Activated B cell treated with CpG ODN at 0.5 μM for 24 hours (primary cell): ENCODE measurements around the gene WDR73. TPM values are rescaled to one million over a fixed set of nuclear protein-coding genes. Genes with fewer than 3 reads are reported as not detected.

Experiments
- ATAC-seq: fragments of 200-7000 bp; cut with Tn5 transposase; one replicate; pipeline ENCODE4 v1.10.0; 2021; ENCODE audit warnings: low read depth, mild to moderate bottlenecking, moderate library complexity
- CTCF ChIA-PET: fragments of 350-600 bp; sonication (Branson Sonifier 250); formaldehyde crosslinking; loops from one replicate; lab custom pipeline; 2021; ENCODE audit warnings: antibody characterized with exemption; lab: Charles Lee
- POLR2A ChIA-PET: fragments of 350-600 bp; sonication (Branson Sonifier 250); formaldehyde crosslinking; loops from one replicate; lab custom pipeline; 2021; ENCODE audit warnings: antibody characterized with exemption; lab: Charles Lee
- DNase-seq: peaks from one replicate; pipeline ENCODE4 v3.0.0; 2022
- H3K27ac Mint-ChIP-seq: one replicate; pipeline ENCODE4 v1.8.0; 2020; ENCODE audit warnings: mixed read lengths
- H3K27me3 Mint-ChIP-seq: one replicate; pipeline ENCODE4 v1.8.0; 2021; ENCODE audit warnings: mixed read lengths
- H3K36me3 Mint-ChIP-seq: one replicate; pipeline ENCODE4 v1.8.0; 2021; ENCODE audit warnings: low read depth, mixed read lengths
- H3K4me1 Mint-ChIP-seq: one replicate; pipeline ENCODE4 v1.8.0; 2021; ENCODE audit warnings: mixed read lengths
- H3K4me3 Mint-ChIP-seq: one replicate; pipeline ENCODE4 v1.8.0; 2020; ENCODE audit warnings: mild to moderate bottlenecking, mixed read lengths
- H3K9me3 Mint-ChIP-seq: one replicate; pipeline ENCODE4 v1.8.0; 2020; ENCODE audit warnings: mixed read lengths
- CTCF ChIP-seq: fragments of 200-600 bp; IDR thresholded peaks from one replicate; pipeline ENCODE4 v1.8.0; 2022; ENCODE audit warnings: antibody characterized with exemption, mild to moderate bottlenecking
- intact Hi-C: fragments of 100-400 bp; cut with micrococcal nuclease; formaldehyde crosslinking; loops from one replicate; pipeline ENCODE4 v1.15.1; 2024
- total RNA-seq: library from RNA; stranded (reverse); gene quantifications from 2 replicates; pipeline ENCODE4 v1.2.3, GENCODE V29; 2022

Gene WDR73
- total RNA-seq, 1 donor from 2014 or later, result 38.9 TPM

GRCh38 chr15:84616235-84616634 lies 37.8 kb downstream of the WDR73 start:
- ATAC-seq (no peak), DNase-seq (no peak)
- ChIA-PET POLR2A (interaction anchor here (0.6 kb wide), 1 partner anchor 36 kb away, joined by 4 read pairs; no protein-coding TSS in a partner anchor), CTCF (no interaction called here)
- intact Hi-C loops, result no loop called here
- Mint-ChIP-seq H3K9me3 (peaks cover 14% of the 10 kb centered on the region), H3K27me3 (no peaks in the 10 kb centered on the region), H3K4me1 (peaks cover 4% of the 10 kb centered on the region), H3K4me3 (no peak overlapping the region), H3K27ac (no peak overlapping the region), H3K36me3 (peaks cover 42% of the 10 kb centered on the region)
- no peak for TF ChIP-seq CTCF

DNA sequence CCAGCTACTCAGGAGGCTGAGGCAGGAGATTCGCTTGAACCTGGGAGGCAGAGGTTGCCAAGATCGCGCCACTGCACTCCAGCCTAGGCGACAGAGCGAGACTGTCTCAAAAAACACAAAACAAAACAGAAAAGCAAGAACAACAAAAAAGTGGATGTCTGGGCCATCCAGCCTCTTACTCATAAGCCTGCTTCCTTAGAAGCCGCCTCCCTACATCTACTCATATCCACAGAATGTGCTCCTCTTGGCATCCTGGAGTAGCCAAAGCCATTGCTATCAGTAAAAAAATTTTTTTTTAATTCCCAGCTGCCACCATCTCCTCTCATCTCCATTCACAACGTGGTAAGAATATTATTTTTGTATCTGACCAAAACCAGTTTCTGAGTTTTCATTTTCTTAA lies 42.5 kb downstream of the WDR73 start:
- ChIA-PET POLR2A (no interaction called here), CTCF (interaction anchor here (0.8 kb wide), 1 partner anchor 41 kb away, joined by 3 read pairs; no protein-coding TSS in a partner anchor)
- Mint-ChIP-seq H3K27me3 (no peaks in the 10 kb centered on the region), H3K36me3 (peaks cover 55% of the 10 kb centered on the region), H3K27ac (no peak overlapping the region), H3K4me1 (peaks cover 19% of the 10 kb centered on the region), H3K4me3 (no peak overlapping the region), H3K9me3 (no peaks in the 10 kb centered on the region)
- DNase-seq (no peak), ATAC-seq (no peak)
- intact Hi-C loops, result no loop called here
- TF ChIP-seq CTCF, result no peak

GRCh38 chr15:84609818-84610525 lies 44.1 kb downstream of the WDR73 start:
- peaks cover 32% of the 10 kb centered on the region for H3K4me1 Mint-ChIP-seq
- ChIA-PET POLR2A (interaction anchor here (0.5 kb wide), 1 partner anchor 8 kb away, joined by 6 read pairs; no protein-coding TSS in a partner anchor), CTCF (interaction anchor here (1.8 kb wide), 1 partner anchor 11 kb away, joined by 6 read pairs; no protein-coding TSS in a partner anchor)
- no peak overlapping the region for H3K27ac Mint-ChIP-seq
- no peak for TF ChIP-seq CTCF
- intact Hi-C loops, result no loop called here
- H3K9me3 Mint-ChIP-seq, result no peaks in the 10 kb centered on the region
- H3K27me3 Mint-ChIP-seq, result no peaks in the 10 kb centered on the region
- ATAC-seq (no peak), DNase-seq (no peak)
- H3K36me3 Mint-ChIP-seq, result peaks cover 65% of the 10 kb centered on the region
- H3K4me3 Mint-ChIP-seq, result no peak overlapping the region

DNA sequence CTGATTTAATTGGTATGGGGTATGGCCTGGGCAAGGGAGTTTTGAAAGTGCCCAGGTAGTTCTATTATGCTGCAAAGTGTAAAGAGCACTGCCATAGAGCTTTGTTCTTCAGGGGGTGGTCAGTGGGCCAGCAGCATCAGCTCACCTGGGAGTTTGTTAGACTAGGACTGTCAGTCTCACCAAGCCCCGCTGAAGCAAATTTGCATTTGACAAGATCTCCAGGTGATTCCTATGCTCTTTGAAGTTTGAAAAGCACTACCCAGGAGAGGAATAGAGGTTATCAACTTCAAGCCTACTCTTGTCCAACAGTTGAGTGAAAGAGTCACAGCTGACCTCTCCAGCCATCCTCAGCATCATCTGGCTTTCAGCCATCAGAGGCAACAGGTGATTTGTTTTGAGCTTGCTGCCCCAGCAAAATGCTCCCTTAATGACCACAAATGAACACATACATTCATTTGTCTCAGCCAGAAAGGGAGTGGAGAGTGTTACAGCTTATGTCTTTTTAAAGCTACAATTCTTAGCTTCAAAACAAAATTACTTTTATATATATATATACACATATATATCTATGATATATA lies 45.3 kb downstream of the WDR73 start:
- Mint-ChIP-seq H3K27me3 (no peaks in the 10 kb centered on the region), H3K4me1 (peaks cover 42% of the 10 kb centered on the region), H3K27ac (no peak overlapping the region), H3K9me3 (no peaks in the 10 kb centered on the region), H3K4me3 (no peak overlapping the region), H3K36me3 (peaks cover 66% of the 10 kb centered on the region)
- ChIA-PET POLR2A (interaction anchor here (0.5 kb wide), 1 partner anchor 667 kb away, joined by 7 read pairs; no protein-coding TSS in a partner anchor), CTCF (interaction anchor here (1.8 kb wide), 1 partner anchor 10 kb away, joined by 6 read pairs; no protein-coding TSS in a partner anchor)
- DNase-seq (no peak), ATAC-seq (no peak)
- no peak for TF ChIP-seq CTCF
- intact Hi-C loops, result no loop called here

- intact Hi-C loops, result no loop called here
- ChIA-PET POLR2A (no interaction called here), CTCF (interaction anchor here (0.6 kb wide), 1 partner anchor 21 kb away, joined by 5 read pairs; no protein-coding TSS in a partner anchor)
- no peak overlapping the region for H3K4me3 Mint-ChIP-seq
- H3K4me1 Mint-ChIP-seq, result peaks cover 61% of the 10 kb centered on the region
- no peaks in the 10 kb centered on the region for H3K9me3 Mint-ChIP-seq
- H3K27me3 Mint-ChIP-seq, result no peaks in the 10 kb centered on the region
- peaks cover 65% of the 10 kb centered on the region for H3K36me3 Mint-ChIP-seq
- no peak for DNase-seq
- no peak for TF ChIP-seq CTCF
- ATAC-seq, result no peak
- H3K27ac Mint-ChIP-seq, result no peak overlapping the region
Observed at GRCh38 chr15:84606653-84607120, 47.4 kb downstream of the WDR73 start.
